Upper lobe of right lung (tissue), 1 donor: ENCODE measurements around the gene MAP3K21. TPM values are rescaled to one million over a fixed set of nuclear protein-coding genes. Genes with fewer than 3 reads are reported as not detected.

Experiments
- ATAC-seq: fragments of 200-7000 bp; cut with Tn5 transposase; one replicate; pipeline ENCODE4 v1.9.1; 2020; ENCODE audit warnings: mild to moderate bottlenecking, moderate library complexity
- DNase-seq: peaks from one replicate; pipeline ENCODE4 v3.0.0-alpha.2; 2020
- H3K27ac ChIP-seq: fragments of 200-600 bp; one replicate; pipeline ENCODE4 v1.8.0; 2022
- H3K27me3 ChIP-seq: fragments of 200-600 bp; one replicate; pipeline ENCODE4 v1.8.0; 2022; ENCODE audit warnings: mild to moderate bottlenecking
- H3K36me3 ChIP-seq: fragments of 200-600 bp; one replicate; pipeline ENCODE4 v1.8.0; 2022
- H3K4me1 ChIP-seq: fragments of 200-600 bp; one replicate; pipeline ENCODE4 v1.8.0; 2022
- H3K4me3 ChIP-seq: fragments of 200-600 bp; one replicate; pipeline ENCODE4 v1.8.0; 2022; ENCODE audit warnings: mild to moderate bottlenecking
- H3K9me3 ChIP-seq: fragments of 200-600 bp; one replicate; pipeline ENCODE4 v1.8.0; 2022
- intact Hi-C: fragments of 100-400 bp; cut with DNase I; formaldehyde crosslinking; loops from one replicate; pipeline ENCODE4 v1.11.0; 2022
- total RNA-seq: library from RNA; stranded (reverse); fragmentation: NEBNext Ultra II Directional; extraction: Animal tissue kit (Norgen Biotek cat#: 25700); gene quantifications from one replicate; pipeline ENCODE4 v1.2.1, GENCODE V29; 2021
- TF ChIP-seq, protein P1 (sequence below): fragments of 200-600 bp; IDR thresholded peaks from one replicate; pipeline ENCODE4 v1.8.0; 2022; ENCODE audit warnings: antibody characterized with exemption
- donor health status: DM: no; HTN: yes; CAD: no; lungs with severe emphysema.

Gene MAP3K21
- total RNA-seq, 1 donor from 2014 or later, result 9.1 TPM

- TF ChIP-seq, protein P1, sequence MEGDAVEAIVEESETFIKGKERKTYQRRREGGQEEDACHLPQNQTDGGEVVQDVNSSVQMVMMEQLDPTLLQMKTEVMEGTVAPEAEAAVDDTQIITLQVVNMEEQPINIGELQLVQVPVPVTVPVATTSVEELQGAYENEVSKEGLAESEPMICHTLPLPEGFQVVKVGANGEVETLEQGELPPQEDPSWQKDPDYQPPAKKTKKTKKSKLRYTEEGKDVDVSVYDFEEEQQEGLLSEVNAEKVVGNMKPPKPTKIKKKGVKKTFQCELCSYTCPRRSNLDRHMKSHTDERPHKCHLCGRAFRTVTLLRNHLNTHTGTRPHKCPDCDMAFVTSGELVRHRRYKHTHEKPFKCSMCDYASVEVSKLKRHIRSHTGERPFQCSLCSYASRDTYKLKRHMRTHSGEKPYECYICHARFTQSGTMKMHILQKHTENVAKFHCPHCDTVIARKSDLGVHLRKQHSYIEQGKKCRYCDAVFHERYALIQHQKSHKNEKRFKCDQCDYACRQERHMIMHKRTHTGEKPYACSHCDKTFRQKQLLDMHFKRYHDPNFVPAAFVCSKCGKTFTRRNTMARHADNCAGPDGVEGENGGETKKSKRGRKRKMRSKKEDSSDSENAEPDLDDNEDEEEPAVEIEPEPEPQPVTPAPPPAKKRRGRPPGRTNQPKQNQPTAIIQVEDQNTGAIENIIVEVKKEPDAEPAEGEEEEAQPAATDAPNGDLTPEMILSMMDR, result no peak
- no peaks in the 10 kb centered on the region for H3K27me3 ChIP-seq
- H3K9me3 ChIP-seq, result no peaks in the 10 kb centered on the region
- no peak for ATAC-seq
- no peaks in the 10 kb centered on the region for H3K36me3 ChIP-seq
- no peak for DNase-seq
- intact Hi-C loops, result no loop called here
- no peak overlapping the region for H3K4me3 ChIP-seq
- no peak overlapping the region for H3K27ac ChIP-seq
- no peaks in the 10 kb centered on the region for H3K4me1 ChIP-seq
These were observed 28.5 kb downstream of the MAP3K21 start for GRCh38 chr1:233355841-233356704.

- TF ChIP-seq, protein P1, result no peak
- intact Hi-C loops, result no loop called here
- Histone ChIP-seq H3K36me3 (no peaks in the 10 kb centered on the region), H3K27me3 (no peaks in the 10 kb centered on the region), H3K4me1 (no peaks in the 10 kb centered on the region), H3K4me3 (no peak overlapping the region), H3K9me3 (no peaks in the 10 kb centered on the region), H3K27ac (no peak overlapping the region)
- ATAC-seq (no peak), DNase-seq (no peak)
These were observed 29.1 kb downstream of the MAP3K21 start for GRCh38 chr1:233356705-233356987.

- no peak overlapping the region for H3K27ac ChIP-seq
- intact Hi-C loops, result no loop called here
These were observed 30.3 kb downstream of the MAP3K21 start for GRCh38 chr1:233357595-233358397.

GRCh38 chr1:233359431-233359830, 31.9 kb downstream of the MAP3K21 start:
- DNase-seq, result no peak

More at GRCh38 chr1:233357595-233358397, 30.3 kb downstream of the MAP3K21 start:
- H3K36me3 ChIP-seq, result no peaks in the 10 kb centered on the region
- ATAC-seq (peak; percentile 45), DNase-seq (no peak)
- TF ChIP-seq, protein P1, result no peak
- no peaks in the 10 kb centered on the region for H3K27me3 ChIP-seq
- H3K4me3 ChIP-seq, result no peak overlapping the region
- no peaks in the 10 kb centered on the region for H3K9me3 ChIP-seq
- no peaks in the 10 kb centered on the region for H3K4me1 ChIP-seq

GRCh38 chr1:233359905-233360304, 32.4 kb downstream of the MAP3K21 start:
- TF ChIP-seq, protein P1, result no peak
- Histone ChIP-seq H3K36me3 (no peaks in the 10 kb centered on the region), H3K9me3 (no peaks in the 10 kb centered on the region), H3K4me3 (no peak overlapping the region), H3K27ac (no peak overlapping the region), H3K27me3 (no peaks in the 10 kb centered on the region), H3K4me1 (no peaks in the 10 kb centered on the region)
- intact Hi-C loops, result no loop called here
- ATAC-seq (no peak), DNase-seq (no peak)

More at GRCh38 chr1:233359431-233359830, 31.9 kb downstream of the MAP3K21 start:
- H3K27me3 ChIP-seq, result no peaks in the 10 kb centered on the region
- TF ChIP-seq, protein P1, result no peak
- no peaks in the 10 kb centered on the region for H3K36me3 ChIP-seq
- no peaks in the 10 kb centered on the region for H3K9me3 ChIP-seq
- peak; percentile 78 for ATAC-seq
- H3K27ac ChIP-seq, result no peak overlapping the region
- H3K4me3 ChIP-seq, result no peak overlapping the region
- intact Hi-C loops, result no loop called here
- no peaks in the 10 kb centered on the region for H3K4me1 ChIP-seq
